H1 (cell line): ENCODE data around the gene ANKRD60. TPM values are rescaled to one million over a fixed set of nuclear protein-coding genes. Genes with fewer than 3 reads are reported as not detected.

ENCODE experiments used
- CTCF ChIA-PET: fragments of 300-600 bp; sonication (Branson Sonifier 250); formaldehyde crosslinking; loops from one replicate; lab custom pipeline; 2021; ENCODE audit not compliant: partially characterized antibody; lab: Charles Lee
- POLR2A ChIA-PET: fragments of 300-600 bp; sonication (Branson Sonifier 250); formaldehyde crosslinking; loops from one replicate; lab custom pipeline; 2021; ENCODE audit warnings: inconsistent platforms; ENCODE audit not compliant: partially characterized antibody; lab: Charles Lee
- DNase-seq, 2 experiments: peaks; one replicate each; pipeline versions ENCODE4 v3.0.0 to v3.0.0-alpha.2; 2010 to 2022; ENCODE audit warnings: low spot score in 2 of 2, low read depth in 1 of 2, mixed read lengths in 1 of 2
- FAIRE-seq: peaks from 2 replicates; lab custom pipeline; 2011; peaks lifted over from hg19 to GRCh38; lab: Jason Lieb, UNC
- H2AFZ ChIP-seq: 2 replicates; pipeline ENCODE4 v1.8.1; 2012; ENCODE audit warnings: low read length, inconsistent platforms
- H2AK5ac ChIP-seq: 2 replicates; pipeline ENCODE4 v1.6.1; 2013; ENCODE audit warnings: low read depth, low read length
- H2BK120ac ChIP-seq: replicated peaks from 2 replicates; pipeline ENCODE3; 2013; ENCODE audit warnings: low read depth, low read length, inconsistent platforms
- H2BK12ac ChIP-seq: 2 replicates; pipeline ENCODE4 v1.6.1; 2013; ENCODE audit warnings: low read depth, low read length
- H2BK15ac ChIP-seq: 2 replicates; pipeline ENCODE4 v1.6.1; 2013; ENCODE audit warnings: low read length
- H2BK20ac ChIP-seq: 2 replicates; pipeline ENCODE4 v1.6.1; 2013; ENCODE audit warnings: low read length
- H2BK5ac ChIP-seq: 2 replicates; pipeline ENCODE4 v1.6.1; 2013; ENCODE audit warnings: low read depth, low read length
- H3K14ac ChIP-seq: 2 replicates; pipeline ENCODE4 v1.6.1; 2013; ENCODE audit warnings: inconsistent platforms; ENCODE audit not compliant: insufficient read length
- H3K18ac ChIP-seq: 2 replicates; pipeline ENCODE4 v1.6.1; 2013; ENCODE audit warnings: low read length; ENCODE audit errors: extremely low read depth
- H3K23ac ChIP-seq: 2 replicates; pipeline ENCODE4 v1.6.1; 2013; ENCODE audit warnings: inconsistent platforms; ENCODE audit not compliant: insufficient read length
- H3K23me2 ChIP-seq: 2 replicates; pipeline ENCODE4 v1.6.1; 2013; ENCODE audit warnings: low read depth, low read length
- H3K27ac ChIP-seq: 2 replicates; pipeline ENCODE4 v1.6.1; 2011; ENCODE audit warnings: low read depth, low read length, inconsistent platforms
- H3K27me3 ChIP-seq, 4 experiments: replicated peaks in 1 of 4; 1 replicate in 1 of 4; 2 replicates in 3 of 4; pipeline versions ENCODE4 v1.6.1 to v1.8.1; 2011 to 2013; ENCODE audit warnings: low read length in 3 of 4, mild to moderate bottlenecking in 3 of 4, inconsistent platforms in 2 of 4, mixed read lengths in 2 of 4, moderate library complexity in 1 of 4; ENCODE audit not compliant: control insufficient read depth in 3 of 4, insufficient read depth in 3 of 4; ENCODE audit errors: extremely low read depth in 1 of 4
- H3K36me3 ChIP-seq, 4 experiments: 2 replicates each; pipeline versions ENCODE4 v1.6.1 to v1.8.1; 2011 to 2013; ENCODE audit warnings: mild to moderate bottlenecking in 4 of 4, low read length in 3 of 4, moderate library complexity in 2 of 4, control low read depth in 1 of 4, inconsistent platforms in 1 of 4; ENCODE audit not compliant: insufficient read depth in 4 of 4, control insufficient read depth in 2 of 4
- H3K4ac ChIP-seq: replicated peaks from 2 replicates; pipeline ENCODE3; 2013; ENCODE audit warnings: low read length, low read depth, mixed read lengths, inconsistent platforms; ENCODE audit not compliant: insufficient read length
- H3K4me1 ChIP-seq, 4 experiments: replicated peaks in 1 of 4; 1 replicate in 1 of 4; 2 replicates in 3 of 4; pipeline versions ENCODE4 v1.6.1 to v1.8.1; 2011 to 2013; ENCODE audit warnings: low read length in 3 of 4, inconsistent platforms in 2 of 4, mixed read lengths in 1 of 4; ENCODE audit not compliant: insufficient read depth in 4 of 4, control insufficient read depth in 3 of 4
- H3K4me2 ChIP-seq, 2 experiments: 2 replicates each; pipeline versions ENCODE4 v1.6.1 to v1.8.1; 2011 to 2013; ENCODE audit warnings: low read depth in 2 of 2, low read length in 2 of 2, control low read depth in 1 of 2, inconsistent platforms in 1 of 2, mild to moderate bottlenecking in 1 of 2; ENCODE audit not compliant: insufficient read depth in 1 of 2
- H3K4me3 ChIP-seq, 4 experiments: fragments of 200-600, 300-600 bp in 1 of 4; sonication (generic), shearing (Covaris generic), sonication (Bioruptor Twin) in 1 of 4; 2 replicates each; pipeline versions ENCODE4 v1.5.1 to v1.8.1; 2011 to 2016; ENCODE audit warnings: low read length in 4 of 4, low read depth in 3 of 4, control low read depth in 2 of 4, inconsistent platforms in 2 of 4, mild to moderate bottlenecking in 2 of 4, mixed read lengths in 1 of 4, moderate library complexity in 1 of 4; ENCODE audit not compliant: insufficient read depth in 2 of 4; ENCODE audit errors: extremely low read depth in 1 of 4
- H3K56ac ChIP-seq: replicated peaks from 2 replicates; pipeline ENCODE3; 2013; ENCODE audit warnings: low read depth, mild to moderate bottlenecking, mixed read lengths, low read length, inconsistent platforms; ENCODE audit not compliant: insufficient read length
- H3K79me1 ChIP-seq: 2 replicates; pipeline ENCODE4 v1.6.1; 2013; ENCODE audit warnings: low read depth, low read length, control low read depth
- H3K79me2 ChIP-seq, 2 experiments: 2 replicates each; pipeline versions ENCODE4 v1.6.1 to v1.8.1; 2012 to 2013; ENCODE audit warnings: low read length in 2 of 2, mild to moderate bottlenecking in 2 of 2, inconsistent platforms in 1 of 2; ENCODE audit not compliant: insufficient read depth in 2 of 2, control insufficient read depth in 1 of 2
- H3K9ac ChIP-seq, 4 experiments: replicated peaks in 1 of 4; 1 replicate in 1 of 4; 2 replicates in 3 of 4; pipeline versions ENCODE4 v1.6.1 to v1.8.1; 2011 to 2013; ENCODE audit warnings: low read depth in 3 of 4, low read length in 3 of 4, control low read depth in 2 of 4, mild to moderate bottlenecking in 2 of 4, moderate library complexity in 2 of 4, inconsistent platforms in 1 of 4; ENCODE audit errors: extremely low read depth in 1 of 4
- H3K9me3 ChIP-seq, 2 experiments: 2 replicates each; pipeline versions ENCODE4 v1.6.1 to v1.8.1; 2012 to 2013; ENCODE audit warnings: mild to moderate bottlenecking in 2 of 2, moderate library complexity in 2 of 2, control low read depth in 1 of 2, inconsistent platforms in 1 of 2, low read depth in 1 of 2, low read length in 1 of 2, mixed read lengths in 1 of 2; ENCODE audit not compliant: insufficient read depth in 2 of 2
- H4K20me1 ChIP-seq, 2 experiments: replicated peaks in 1 of 2; 2 replicates each; pipeline versions ENCODE3 to v1.8.1; 2011 to 2013; ENCODE audit warnings: inconsistent platforms in 2 of 2, low read length in 2 of 2, mild to moderate bottlenecking in 1 of 2; ENCODE audit not compliant: insufficient read depth in 2 of 2, control insufficient read depth in 1 of 2
- H4K5ac ChIP-seq: 2 replicates; pipeline ENCODE4 v1.6.1; 2013; ENCODE audit warnings: low read length, low read depth, mixed read lengths, inconsistent platforms; ENCODE audit not compliant: insufficient read length
- H4K8ac ChIP-seq: 2 replicates; pipeline ENCODE4 v1.8.0; 2013; ENCODE audit warnings: mild to moderate bottlenecking, moderate library complexity, low read length, inconsistent platforms; ENCODE audit not compliant: insufficient read depth; ENCODE audit errors: extremely low read depth
- H4K91ac ChIP-seq: replicated peaks from 2 replicates; pipeline ENCODE3; 2013; ENCODE audit warnings: low read length, mixed read lengths, inconsistent platforms; ENCODE audit not compliant: insufficient read length
- BCL11A ChIP-seq, 2 experiments: IDR thresholded peaks; one replicate each; pipeline ENCODE4 v1.6.1; 2011; ENCODE audit warnings: low read depth in 2 of 2, low read length in 2 of 2, mild to moderate bottlenecking in 2 of 2
- CEBPB ChIP-seq: IDR thresholded peaks from 2 replicates; pipeline ENCODE4 v1.6.1; 2012; ENCODE audit warnings: low read depth, low read length
- KDM1A ChIP-seq: fragments of 200-600, 300-600 bp; sonication (generic); IDR thresholded peaks from 2 replicates; pipeline ENCODE4 v1.7.1; 2016; ENCODE audit warnings: mild to moderate bottlenecking, low read length, borderline replicate concordance
- NRF1 ChIP-seq: IDR thresholded peaks from 2 replicates; pipeline ENCODE4 v1.6.1; 2011; ENCODE audit warnings: mild to moderate bottlenecking, low read depth, low read length, improper control_type of control experiment
- WGBS, 2 experiments: shearing (Covaris generic) in 1 of 2; methylation state at CpG; one replicate each; pipeline versions ENCODE4 v1.1.6 to v1.1.7; 2013 to 2015; ENCODE audit warnings: low lambda C conversion rate in 2 of 2, mixed read lengths in 2 of 2, inconsistent platforms in 1 of 2, low coverage in 1 of 2, missing lambda C conversion rate in 1 of 2; ENCODE audit not compliant: insufficient replicate concordance in 2 of 2, insufficient coverage in 1 of 2, insufficient read length in 1 of 2; ENCODE audit errors: extremely low coverage in 1 of 2, missing lambda C conversion rate in 1 of 2; 5-methylcytosine and 5-hydroxymethylcytosine counted together
- polyA plus RNA-seq, 7 experiments: library from polyadenylated mRNA; depleted of rRNA in 3 of 7; stranded (reverse) in 5 of 7; unstranded in 2 of 7; fragments of >200 nt in 5 of 7; fragments of 200-250 nt in 2 of 7; gene quantifications; 1 replicate in 5 of 7; 2 replicates in 1 of 7; 4 replicates in 1 of 7; pipeline versions ENCODE4 v1.2.1 to v1.2.3, GENCODE V29; 2011 to 2013; ENCODE audit warnings: missing spikeins in 2 of 7, mixed read lengths in 2 of 7
- total RNA-seq: library from RNA; stranded (reverse); fragmentation: NEBNext Ultra II Directional; extraction: Animal tissue kit (Norgen Biotek cat#: 25700); gene quantifications from 2 replicates; pipeline ENCODE4 v1.2.1, GENCODE V29; 2021
- TF ChIP-seq, protein P1 (sequence below): IDR thresholded peaks from 2 replicates; pipeline ENCODE4 v1.6.1; 2012; ENCODE audit warnings: inconsistent platforms

ANKRD60 gene
- total and polyA plus RNA-seq, 2 of the 8 experiments (the other 6 are each of a cell fraction or from before 2014, with no cell fraction given), result not detected

- no peak overlapping the region for H3K23ac ChIP-seq
- H2BK5ac ChIP-seq, result no peak overlapping the region
- H2BK20ac ChIP-seq, result no peak overlapping the region
- H2AK5ac ChIP-seq, result no peak overlapping the region
- H2AFZ ChIP-seq, result no peak overlapping the region
- TF ChIP-seq NRF1 (no peak), BCL11A (IDR thresholded peaks at IDR 0.05; ENCODE audit: low read depth in 2 of 2, low read length in 2 of 2) (no peak), KDM1A (no peak), CEBPB (no peak)
- TF ChIP-seq, protein P1, sequence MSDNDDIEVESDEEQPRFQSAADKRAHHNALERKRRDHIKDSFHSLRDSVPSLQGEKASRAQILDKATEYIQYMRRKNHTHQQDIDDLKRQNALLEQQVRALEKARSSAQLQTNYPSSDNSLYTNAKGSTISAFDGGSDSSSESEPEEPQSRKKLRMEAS, result no peak
- TF ChIP-seq, all 59 proteins: peak for 0
- H3K4me2 ChIP-seq, result no peak overlapping the region
- no peak overlapping the region for H4K8ac ChIP-seq
- no peak overlapping the region for H3K4me3 ChIP-seq
- H3K14ac ChIP-seq, result no peak overlapping the region
- whole genome bisulfite sequencing, 2 experiments, result 94% methylated on average over 9 of the region's 9 CpGs; no CpG with 5 or more reads in 1 of the 2 experiments
- no peaks in the 10 kb centered on the region for H3K27me3 ChIP-seq
- no peaks in the 10 kb centered on the region for H3K9me3 ChIP-seq
- H2BK15ac ChIP-seq, result no peak overlapping the region
- ChIA-PET CTCF (interaction anchor here (0.8 to 2.4 kb wide), 3 partner anchors 9 to 23 kb away, joined by 3 to 8 read pairs (median 3); a partner anchor contains a TSS), POLR2A (no interaction called here)
- no peak for FAIRE-seq
- no peak overlapping the region for H3K56ac ChIP-seq
- no peak overlapping the region for H3K9ac ChIP-seq
- H3K79me1 ChIP-seq, result no peaks in the 10 kb centered on the region
- H3K79me2 ChIP-seq, result no peaks in the 10 kb centered on the region
- no peak overlapping the region for H2BK12ac ChIP-seq
- no peaks in the 10 kb centered on the region for H4K20me1 ChIP-seq
- H4K91ac ChIP-seq, result no peak overlapping the region
- H3K4me1 ChIP-seq, result peaks cover 0 to 8% (median under 1%) of the 10 kb centered on the region in 4 experiments; a peak in 1 of 7 replicates
- H3K18ac ChIP-seq, result no peak overlapping the region
- no peak overlapping the region for H2BK120ac ChIP-seq
- no peaks in the 10 kb centered on the region for H3K36me3 ChIP-seq
- H4K5ac ChIP-seq, result no peak overlapping the region
- H3K23me2 ChIP-seq, result no peaks in the 10 kb centered on the region
- no peak overlapping the region for H3K4ac ChIP-seq
- H3K27ac ChIP-seq, result no peak overlapping the region
- DNase-seq, result no peak
Measured at GRCh38 chr20:58173091-58173490, 55.4 kb downstream of the ANKRD60 start.
